Measurements from ENCODE around the gene TECPR2.

The TECPR2 gene

DNA sequence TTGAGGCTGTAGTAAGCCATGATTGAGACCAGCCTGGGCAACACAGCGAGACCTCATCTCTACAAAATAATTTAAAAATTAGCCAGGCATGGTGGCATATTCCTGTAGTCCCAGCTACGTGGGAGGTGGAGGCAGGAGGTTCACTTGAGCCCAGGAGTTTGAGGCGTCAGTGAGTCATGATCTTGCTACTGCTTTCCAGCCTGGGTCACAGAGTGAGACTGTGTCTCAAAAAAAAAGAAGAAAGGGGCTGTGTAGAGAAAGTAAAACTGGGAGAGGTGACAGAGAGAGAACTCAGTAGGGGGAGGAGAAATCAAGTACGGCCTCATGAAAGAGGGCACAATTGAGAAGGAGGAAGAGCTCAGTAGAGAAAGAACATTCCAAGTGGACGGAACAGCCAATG is 12.4 kb downstream of the TECPR2 start:
- DNase-seq, result no peak

DNA sequence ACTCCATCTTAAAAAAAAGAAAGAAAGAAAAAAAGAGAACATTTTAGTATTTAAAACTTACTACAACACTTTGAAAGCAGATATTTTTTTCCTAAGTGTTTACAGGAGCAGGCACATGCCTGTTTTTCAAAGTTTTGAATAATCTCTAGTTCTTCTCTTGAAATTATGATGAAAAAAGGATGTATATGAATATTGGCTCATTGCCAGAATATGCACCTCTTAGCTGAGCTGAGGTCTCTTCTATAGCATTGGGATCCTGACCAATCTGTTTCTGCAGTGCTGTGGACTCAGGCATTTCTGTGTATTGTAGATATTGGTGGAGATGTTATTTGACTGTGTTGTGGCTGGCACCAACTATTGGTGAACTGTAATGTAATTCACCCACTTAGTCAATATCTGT is 15.0 kb downstream of the TECPR2 start:
- no peak for DNase-seq

DNA sequence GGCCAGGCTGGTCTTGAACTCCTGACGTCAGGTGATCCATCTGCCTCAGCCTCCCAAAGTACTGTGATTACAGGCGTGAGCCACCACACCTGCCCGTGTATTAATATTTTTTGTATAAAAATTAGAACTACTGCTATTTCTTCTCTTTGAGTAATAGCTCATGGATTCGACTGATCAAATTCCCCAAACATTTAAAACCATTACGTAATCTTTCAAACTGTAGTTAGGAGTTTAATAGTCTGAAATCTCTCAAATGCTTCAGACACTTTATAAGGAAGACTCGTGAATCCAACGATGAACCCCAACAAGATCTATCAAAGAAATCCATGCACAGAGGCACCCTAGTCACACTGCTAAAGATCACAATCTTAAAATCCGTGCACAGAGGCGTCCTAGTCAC is 16.1 kb downstream of the TECPR2 start:
- no peak for DNase-seq

DNA sequence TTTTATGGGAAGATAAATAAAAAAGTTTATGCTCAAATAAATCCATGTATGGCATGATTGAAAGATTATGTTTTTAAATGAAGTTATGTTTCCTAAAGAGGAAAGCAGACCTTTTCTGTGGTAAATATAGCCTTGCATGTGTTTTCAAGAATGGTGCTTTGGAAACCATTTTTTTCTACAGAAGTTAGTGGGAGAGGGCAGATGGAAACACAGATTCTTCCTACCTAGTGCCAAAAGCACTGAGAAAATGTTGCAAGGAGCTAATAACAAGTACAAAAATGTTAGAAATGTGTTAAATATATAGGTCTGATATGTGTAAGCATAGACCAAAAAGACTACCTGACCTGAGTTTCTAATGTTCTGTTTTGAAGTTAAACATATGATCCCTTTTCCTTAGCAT is 24.3 kb downstream of the TECPR2 start:
- DNase-seq, result no peak

DNA sequence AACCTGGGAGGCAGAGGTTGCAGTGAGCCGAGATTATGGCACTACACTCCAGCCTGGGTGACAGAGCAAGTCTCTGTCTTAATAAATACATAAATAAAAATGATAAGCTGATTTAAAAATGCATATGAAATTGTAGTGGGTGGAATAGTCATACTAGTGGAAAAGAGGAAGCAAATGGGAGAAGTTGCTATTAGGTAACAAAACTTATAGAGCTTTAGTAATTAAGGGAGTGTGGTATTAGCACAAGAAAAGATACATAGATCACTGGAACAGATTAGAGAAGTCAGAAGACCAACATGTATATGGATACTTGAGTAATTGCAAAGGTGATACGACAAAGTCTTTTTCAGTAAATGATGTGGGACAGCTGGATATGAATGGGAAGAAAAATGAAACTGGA is 26.5 kb downstream of the TECPR2 start:
- DNase-seq, result no peak

DNA sequence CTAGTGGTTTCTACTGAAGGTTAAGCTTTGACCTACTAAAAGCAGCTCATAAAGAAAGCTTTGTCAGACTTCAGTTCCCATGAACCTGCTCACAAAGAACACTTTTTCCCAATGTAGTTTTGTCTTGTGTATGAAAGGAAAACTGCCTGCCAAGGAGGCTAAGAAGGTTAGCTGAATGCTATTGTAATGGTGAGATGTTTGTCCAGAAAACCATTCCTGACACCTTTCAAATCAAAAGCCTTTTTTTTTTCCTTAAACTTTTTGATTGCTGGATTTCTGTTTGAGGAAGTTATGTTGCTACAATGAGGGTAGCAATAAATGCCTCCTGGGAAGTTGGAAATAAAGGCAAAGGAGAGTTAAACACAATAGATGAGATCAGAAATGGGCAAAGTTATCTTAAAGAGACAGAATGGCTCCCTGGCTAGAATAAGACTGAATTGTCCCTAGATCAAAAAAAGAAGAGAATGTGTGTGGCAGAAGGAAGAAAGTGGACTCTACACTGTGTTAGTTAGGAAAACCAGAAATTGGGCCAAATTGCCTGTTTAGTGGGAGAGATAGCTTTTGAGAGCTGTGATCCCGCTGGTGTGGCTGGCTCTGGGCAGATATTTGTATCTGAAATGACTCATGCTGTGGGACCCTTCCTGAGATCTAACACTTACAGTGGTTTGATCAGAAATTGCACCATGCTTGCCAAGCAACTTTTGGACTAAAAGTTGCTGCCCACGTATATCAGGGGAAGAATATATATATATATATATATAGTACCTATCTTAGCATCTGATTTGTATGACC is 27.5 kb downstream of the TECPR2 start:
- DNase-seq, result no peak

DNA sequence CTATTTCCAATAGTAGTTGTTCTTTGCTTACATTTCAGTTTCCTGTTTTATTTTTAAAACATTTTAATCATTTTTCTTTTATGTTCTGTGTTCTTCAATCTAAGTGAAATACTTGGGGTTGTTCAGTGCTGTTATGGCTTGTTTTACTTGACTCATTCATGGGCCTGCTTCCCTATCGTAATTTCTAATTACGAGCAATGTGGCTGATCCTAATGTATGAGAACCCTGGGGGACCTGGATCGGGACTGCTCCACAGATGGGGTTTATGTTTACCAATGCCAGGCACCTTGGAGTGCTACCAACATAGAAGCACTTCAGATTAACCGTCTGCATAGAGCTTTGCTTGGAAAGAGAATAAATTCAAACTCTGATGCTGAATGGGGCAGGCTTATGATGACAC is 29.8 kb downstream of the TECPR2 start:
- no peak for DNase-seq

DNA sequence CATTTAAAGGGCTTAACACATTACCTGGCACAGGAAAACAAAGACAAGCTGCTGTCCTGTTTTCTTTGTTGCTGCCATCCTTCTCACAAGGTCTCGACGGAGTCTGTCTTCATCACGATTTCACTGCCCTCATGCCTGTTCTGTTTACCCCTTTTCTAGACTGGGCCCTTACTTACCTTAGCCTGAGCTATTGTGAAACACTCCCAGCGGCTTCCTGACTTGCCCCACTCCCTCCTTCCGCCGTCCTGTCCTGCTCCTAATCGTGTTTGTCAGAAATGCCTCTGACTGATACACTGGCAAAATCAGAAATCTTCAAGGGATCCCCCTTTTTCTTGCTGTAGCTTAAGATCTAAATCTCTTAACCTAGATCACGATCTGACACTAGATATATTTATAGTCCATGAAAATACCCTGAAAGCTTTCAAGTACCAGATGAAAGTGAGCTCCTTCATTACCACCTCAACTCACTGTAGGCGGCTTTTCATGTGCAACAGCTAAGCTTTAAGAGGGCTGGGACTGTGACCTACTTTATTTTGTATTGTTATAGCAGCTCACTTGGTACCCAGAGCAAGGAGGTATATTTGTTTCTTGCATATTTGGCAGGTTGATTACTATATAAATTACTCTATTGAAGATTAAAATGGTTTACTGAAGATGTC is 32.1 kb downstream of the TECPR2 start:
- DNase-seq, result no peak

DNA sequence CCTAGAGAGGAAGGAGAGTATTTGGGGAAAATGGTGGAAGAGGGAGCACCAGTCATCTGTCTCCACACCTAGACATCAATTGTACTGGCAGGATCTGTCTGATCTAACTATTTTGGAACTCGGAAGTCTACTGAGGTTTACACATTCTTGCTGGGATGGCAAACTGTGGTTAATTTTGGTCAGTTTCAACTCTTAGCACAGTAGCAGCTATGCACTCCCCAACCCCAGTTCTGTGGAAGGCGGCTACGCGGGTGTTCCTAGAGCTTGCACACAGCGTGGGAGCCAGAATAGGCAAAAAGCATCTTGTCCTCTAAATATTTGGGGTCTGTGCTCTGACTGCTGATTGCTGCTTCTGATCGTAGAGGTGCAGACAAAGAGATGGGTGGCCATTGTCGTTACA is 33.8 kb downstream of the TECPR2 start:
- DNase-seq, result no peak

DNA sequence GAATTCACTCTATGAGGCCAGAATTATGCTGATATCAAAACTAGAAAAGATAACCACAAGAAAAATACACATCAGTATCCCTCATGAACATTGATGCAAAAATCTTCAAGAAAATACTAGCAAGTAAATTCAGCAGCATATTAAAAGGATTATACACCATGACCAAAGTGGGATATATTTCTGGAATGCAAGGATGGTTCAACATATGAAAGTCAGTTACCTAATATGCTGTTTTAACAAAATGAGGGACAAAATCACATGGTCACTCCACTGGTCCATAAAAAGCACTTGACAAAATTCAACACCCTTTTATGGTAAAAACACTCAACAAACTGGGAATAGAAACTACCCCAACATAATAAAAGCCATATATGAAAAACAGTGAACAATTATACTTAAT is 40.3 kb downstream of the TECPR2 start:
- DNase-seq, result no peak

DNA sequence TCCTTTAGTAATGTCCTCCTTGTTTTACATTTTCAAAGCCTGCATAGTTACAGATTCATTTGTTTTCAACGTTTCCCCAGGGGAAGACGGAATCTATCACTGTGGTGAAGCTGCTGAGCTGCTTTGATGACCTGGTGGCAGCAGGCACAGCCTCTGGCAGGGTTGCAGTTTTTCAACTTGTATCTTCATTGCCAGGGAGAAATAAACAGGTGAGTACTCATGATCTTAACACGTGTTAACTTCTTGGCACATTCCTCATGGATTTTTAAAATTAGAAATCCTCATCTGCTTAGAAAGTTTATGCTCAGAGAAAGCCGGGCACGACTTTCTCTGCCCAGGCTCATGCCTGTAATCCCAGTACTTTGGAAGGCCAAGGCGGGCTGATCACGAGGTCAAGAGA is 44.5 kb downstream of the TECPR2 start:
- DNase-seq, result no peak

DNA sequence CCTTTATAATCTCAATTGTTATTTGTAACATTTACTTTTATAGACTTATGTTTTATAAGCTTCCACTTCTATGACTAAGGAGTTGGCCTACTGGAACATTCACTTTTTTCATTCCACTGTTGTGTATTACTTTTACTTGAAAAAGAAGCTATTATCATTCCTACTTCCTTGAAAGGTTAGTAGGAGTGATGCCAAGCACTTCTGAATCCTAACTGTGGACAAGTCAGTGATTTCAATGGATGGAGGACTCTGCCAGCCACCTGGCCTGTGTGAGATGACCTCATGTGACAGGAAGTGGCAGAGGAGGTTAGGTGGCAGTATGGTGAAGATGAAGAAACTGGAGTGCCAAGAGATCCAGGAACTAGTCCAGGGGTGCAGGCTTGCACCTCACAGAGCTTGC is 46.0 kb downstream of the TECPR2 start:
- no peak for DNase-seq

DNA sequence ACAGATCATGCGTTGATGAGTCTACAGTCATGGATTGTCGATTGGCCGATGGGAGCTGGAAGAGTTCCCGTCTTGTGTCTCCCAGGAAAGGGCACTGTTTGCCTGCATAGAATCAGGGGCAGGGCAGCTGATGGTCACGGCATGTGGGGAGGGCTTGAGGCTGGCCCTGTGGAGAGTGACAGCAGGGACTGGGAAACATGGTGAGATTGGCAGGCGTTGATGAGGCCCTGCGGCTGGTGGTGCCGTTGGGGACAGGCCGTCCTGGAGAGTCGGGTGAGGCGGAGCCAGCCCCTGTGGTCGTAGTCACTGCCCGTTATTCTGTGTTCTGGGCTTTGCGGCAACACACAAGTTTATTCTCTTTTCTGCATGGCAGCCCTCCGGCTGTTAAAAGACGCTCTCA is 52.9 kb downstream of the TECPR2 start:
- no peak for DNase-seq

DNA sequence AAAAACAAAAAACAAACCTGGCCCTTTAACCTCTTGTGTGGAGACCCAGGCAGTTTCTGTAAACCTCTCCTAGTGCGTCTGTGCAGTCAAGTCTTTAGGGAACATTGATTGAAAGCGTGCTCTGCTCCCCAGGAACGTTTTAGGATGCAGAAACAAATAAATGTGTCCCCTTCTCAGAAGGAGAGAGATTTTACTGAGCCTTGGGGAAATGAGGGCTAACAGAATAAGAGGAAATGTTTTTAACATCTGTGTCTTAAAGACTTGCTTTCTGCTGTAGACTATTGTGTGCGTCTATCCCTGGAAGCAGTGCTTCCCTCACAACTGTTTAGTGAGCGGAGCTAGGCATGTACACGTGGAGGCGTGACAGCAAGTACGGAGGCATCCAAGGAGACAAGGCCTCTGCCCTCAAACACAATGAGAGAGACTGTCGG is 54.3 kb downstream of the TECPR2 start:
- DNase-seq, result no peak

DNA sequence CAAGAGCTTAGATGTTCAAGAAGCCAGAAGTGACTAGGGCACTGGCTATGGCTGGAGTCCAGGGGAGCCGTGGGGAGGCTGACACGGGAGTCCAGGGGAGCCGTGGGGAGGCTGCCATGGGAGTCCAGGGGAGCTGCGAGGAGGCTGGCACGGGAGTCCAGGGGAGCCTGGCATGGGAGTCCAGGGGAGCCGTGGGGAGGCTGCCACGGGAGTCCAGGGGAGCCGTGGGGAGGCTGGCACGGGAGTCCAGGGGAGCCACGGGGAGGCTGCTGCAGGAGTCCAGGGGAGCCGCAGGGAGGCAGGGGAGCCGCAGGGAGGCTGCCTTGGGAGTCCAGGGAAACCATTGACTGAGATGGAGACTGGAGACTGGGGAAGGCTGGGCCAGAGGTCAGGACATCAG is 54.9 kb downstream of the TECPR2 start:
- no peak for DNase-seq

DNA sequence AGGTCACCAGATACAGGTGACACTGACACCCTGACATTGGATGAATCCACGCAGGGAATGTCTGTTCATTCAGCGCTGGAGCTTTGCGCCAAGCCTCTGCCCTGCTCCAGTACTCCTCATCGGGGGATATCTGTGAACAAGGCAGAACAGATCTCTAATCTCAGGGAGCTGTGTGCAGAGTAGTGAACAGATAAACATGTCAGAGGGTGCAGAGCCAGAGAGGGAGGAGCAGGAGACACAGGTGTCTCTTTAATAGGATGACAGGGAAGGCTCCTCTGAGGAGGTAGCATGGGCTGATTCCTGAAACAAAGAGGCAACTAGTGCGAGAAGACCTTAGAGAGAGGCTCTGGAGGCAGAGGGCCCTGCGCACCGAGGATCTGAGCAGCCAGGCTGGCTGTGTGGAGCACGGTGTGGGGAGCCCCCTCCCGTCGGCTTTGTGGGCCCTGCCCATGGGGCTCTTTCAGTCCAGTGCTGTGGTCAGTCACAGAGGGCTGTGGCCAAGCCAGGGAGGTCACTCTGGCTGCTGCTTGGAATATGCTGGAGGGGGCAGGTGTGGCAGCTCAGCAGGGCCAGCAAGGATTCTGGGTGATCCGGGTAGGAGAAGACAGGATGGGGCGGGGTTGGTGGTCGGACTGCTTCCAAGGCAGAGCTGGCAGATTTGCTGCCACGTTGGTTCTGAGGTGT is 55.6 kb downstream of the TECPR2 start:
- no peak for DNase-seq

DNA sequence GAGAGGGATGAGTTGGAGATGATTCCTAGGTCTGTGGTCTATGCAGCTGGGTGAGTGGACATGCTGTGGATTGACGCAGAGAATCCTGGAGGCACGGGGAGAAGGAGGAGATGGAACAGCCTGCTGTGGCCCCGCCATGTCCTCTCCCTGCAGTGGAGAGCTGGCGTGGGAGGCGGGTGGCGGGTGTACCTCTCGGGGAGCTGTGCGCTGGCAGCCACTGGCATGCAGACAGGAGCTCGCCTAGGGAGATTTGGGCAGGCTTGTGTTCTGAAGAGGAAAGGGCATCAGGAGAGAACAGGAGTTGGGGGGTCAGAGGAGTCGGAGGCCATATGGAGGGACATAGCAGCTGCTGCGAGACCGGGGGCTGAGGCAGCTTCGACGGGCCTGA is 56.1 kb downstream of the TECPR2 start:
- DNase-seq, result no peak

DNA sequence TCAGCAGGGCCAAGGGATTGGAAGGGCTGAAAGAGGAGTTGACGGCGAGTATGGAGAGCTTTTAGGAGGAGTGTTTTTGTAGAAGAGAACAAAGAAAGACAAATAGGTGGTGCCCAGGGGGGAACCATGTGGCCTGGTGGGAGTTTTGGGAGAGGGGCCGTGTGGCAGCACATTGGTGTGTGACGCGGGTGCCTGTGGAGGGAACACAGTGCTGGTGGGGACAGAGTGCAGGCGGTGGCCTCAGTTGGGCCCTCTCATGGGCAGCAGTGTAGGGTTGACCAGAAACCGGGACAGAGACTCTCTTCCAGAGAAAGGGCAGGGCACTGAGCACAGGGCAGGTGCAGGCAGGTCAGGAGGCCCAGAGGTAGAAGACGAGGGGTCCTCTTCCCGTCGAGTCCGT is 56.5 kb downstream of the TECPR2 start:
- no peak for DNase-seq

DNA sequence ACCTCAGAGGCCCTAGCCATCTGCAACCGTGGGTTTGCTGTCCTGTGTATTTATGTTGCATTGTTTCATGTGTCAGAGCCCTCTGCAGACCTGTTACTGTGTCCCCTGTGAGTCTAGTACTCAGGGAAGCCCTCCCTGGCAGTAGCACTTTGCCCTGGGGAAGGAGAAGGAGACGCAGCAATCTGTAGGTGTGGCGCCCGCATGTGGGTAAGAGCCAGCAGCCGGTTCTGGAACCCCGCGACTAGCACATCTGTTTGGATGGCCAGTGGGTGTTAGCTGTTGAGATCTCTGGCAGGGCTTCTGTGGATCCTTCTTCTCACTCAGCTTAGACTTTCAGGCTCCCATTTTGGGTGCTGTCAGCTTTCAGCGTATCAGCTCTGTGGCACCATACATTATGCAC is 57.0 kb downstream of the TECPR2 start:
- DNase-seq, result no peak

DNA sequence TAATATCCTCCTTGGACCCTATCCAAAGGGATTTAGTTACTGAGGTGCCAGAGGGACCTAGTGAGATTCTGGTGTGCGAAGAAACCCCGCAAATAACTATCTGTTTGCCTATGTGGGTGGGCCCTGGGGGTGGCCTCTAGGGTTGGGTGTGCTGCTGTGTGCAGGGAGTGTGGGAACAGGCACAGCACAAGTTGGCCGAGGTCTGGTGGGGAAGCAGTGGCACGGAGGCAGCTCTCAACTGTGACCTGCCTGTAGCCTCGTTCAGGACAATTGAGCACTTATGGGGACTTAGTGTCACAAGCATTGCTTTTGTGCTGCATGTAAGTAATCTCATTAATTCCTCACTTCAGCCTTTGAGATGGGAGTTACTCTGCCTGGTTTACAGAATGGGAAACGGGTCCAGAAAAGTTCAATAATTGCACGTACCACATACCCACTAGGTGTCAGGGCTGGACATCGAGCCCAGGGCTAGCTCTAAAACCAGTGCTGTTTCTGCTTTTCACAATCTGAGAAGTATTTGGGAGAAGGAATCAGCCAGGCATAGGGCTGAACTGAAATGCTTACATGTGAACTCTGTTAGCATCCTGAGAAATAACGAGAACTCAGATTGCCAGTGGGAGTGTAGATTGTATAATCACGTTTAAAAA is 58.8 kb downstream of the TECPR2 start:
- DNase-seq, result no peak

DNA sequence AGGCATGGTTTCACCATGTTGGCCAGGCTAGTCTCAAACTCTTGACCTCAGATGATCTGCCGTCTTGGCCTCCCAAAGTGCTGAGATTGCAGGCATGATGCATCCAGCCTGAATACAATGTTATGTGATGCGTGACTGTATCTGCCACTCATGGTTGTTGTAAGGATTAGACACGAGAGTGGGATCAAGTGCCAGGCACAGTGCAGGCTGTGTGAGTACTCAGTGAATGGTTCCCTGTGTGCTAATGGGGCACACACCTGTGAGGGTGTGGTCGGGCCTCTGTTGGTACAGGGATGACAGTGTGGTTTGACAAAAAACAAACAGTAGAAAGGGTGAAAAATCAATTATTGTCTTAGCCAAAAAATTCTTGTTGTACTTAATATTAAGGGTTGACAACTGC is 61.8 kb downstream of the TECPR2 start:
- DNase-seq, result no peak

DNA sequence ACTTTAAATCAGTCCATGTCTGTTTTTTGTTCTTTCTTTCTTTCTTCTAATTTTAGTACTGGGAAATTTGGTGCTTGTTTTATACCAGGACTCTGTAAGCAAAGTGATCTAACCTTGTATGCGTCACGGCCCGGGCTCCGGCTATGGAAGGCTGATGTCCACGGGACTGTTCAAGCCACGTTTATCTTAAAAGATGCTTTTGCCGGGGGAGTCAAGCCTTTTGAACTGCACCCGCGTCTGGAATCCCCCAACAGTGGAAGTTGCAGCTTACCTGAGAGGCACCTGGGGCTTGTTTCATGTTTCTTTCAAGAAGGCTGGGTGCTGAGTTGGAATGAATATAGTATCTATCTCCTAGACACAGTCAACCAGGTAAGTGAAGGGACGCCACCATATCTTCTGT is 62.2 kb downstream of the TECPR2 start:
- DNase-seq, result no peak

DNA sequence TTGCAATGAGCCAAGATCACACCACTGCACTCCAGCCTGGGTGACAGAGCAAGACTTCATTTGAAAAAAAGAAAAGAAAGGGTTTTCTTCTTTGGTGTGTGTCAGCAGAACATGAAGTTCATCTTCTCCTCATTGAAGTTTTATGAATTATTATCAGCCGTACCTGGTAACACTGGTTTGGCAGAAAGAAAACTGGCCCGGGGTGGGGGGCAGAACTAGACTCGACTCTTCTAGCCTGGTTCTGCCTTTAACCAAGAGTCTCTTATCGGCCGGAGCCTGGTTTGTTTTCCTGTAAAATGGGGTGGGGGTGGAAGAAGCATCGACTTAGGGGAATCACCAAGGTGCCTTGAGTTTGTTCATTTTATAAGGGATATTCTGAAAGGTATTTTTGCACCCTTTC is 64.1 kb downstream of the TECPR2 start:
- no peak for DNase-seq

DNA sequence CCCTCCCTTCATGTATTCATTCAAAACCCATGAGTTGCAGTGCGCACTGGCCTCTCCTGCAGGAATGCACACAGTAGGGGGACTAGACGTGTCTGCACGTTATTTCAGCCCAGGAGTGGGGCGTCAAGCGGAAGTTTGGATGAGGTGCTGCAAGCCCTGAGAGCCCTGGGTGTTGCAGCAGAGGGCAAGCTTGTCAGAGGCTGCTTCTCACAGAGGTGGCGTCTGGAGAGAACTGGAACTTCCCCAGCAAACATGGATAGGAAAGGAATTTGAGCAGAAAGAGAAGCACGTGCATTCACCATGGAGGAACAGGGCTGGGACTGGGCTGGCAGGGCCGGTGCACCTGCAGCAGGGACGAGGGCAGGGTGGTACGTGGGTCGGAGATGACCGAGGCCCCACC is 64.9 kb downstream of the TECPR2 start:
- no peak for DNase-seq
